Sigmoid colon (tissue), 3 donors: ENCODE measurements around the gene GTF3C1.

Source experiments
- CTCF ChIP-seq, 4 experiments: fragments of 450-650 bp in 3 of 4; fragments of 200-600 bp in 1 of 4; IDR thresholded peaks; one replicate each; pipeline ENCODE4 v1.5.1; 2016 to 2019; ENCODE audit warnings: antibody characterized with exemption in 4 of 4, mild to moderate bottlenecking in 3 of 4, moderate library complexity in 2 of 4
- POLR2A ChIP-seq, 2 donors: fragments of 450-650 bp; IDR thresholded peaks; one replicate each; pipeline ENCODE4 v1.6.1; 2016; ENCODE audit warnings: antibody characterized with exemption in 2 of 2, mild to moderate bottlenecking in 2 of 2, moderate library complexity in 2 of 2

GRCh38 chr16:27458987-27459688 lies 90.6 kb downstream of the GTF3C1 start:
- TF ChIP-seq CTCF (IDR thresholded peaks at IDR 0.05) (no peak), POLR2A (IDR thresholded peaks at IDR 0.05) (no peak)
